H9 (cell line): ENCODE results near the gene C2orf80. TPM values are rescaled to one million over a fixed set of nuclear protein-coding genes. Genes with fewer than 3 reads are reported as not detected.
"Not testable (repeated sequence)": the region's sequence is repeated elsewhere in the genome, so short reads cannot be mapped to it uniquely, and the experiment has no call there.

Source experiments
- DNase-seq: peaks from one replicate; pipeline ENCODE4 v3.0.0-alpha.2; 2017
- H2AFZ ChIP-seq: one replicate; pipeline ENCODE4 v1.6.1; 2013; ENCODE audit warnings: mild to moderate bottlenecking, low read length, control low read depth, moderate library complexity
- H2AK5ac ChIP-seq: 2 replicates; pipeline ENCODE4 v1.6.1; 2013; ENCODE audit warnings: low read length, control low read depth, mixed read lengths; ENCODE audit not compliant: insufficient read length
- H2BK120ac ChIP-seq: one replicate; pipeline ENCODE4 v1.6.1; 2013; ENCODE audit warnings: low read depth, mild to moderate bottlenecking, low read length, control low read depth, inconsistent platforms; ENCODE audit not compliant: poor library complexity, severe bottlenecking
- H2BK12ac ChIP-seq: 2 replicates; pipeline ENCODE4 v1.6.1; 2013; ENCODE audit warnings: low read length, control low read depth, mixed read lengths, low read depth; ENCODE audit not compliant: insufficient read length
- H2BK15ac ChIP-seq: 2 replicates; pipeline ENCODE4 v1.6.1; 2013; ENCODE audit warnings: low read depth, low read length, control low read depth
- H2BK20ac ChIP-seq: one replicate; pipeline ENCODE4 v1.6.1; 2013; ENCODE audit warnings: low read depth, mild to moderate bottlenecking, low read length, control low read depth, inconsistent platforms; ENCODE audit not compliant: poor library complexity, severe bottlenecking
- H2BK5ac ChIP-seq: 2 replicates; pipeline ENCODE4 v1.6.1; 2013; ENCODE audit warnings: low read length, control low read depth, mixed read lengths; ENCODE audit not compliant: insufficient read length
- H3K14ac ChIP-seq: 2 replicates; pipeline ENCODE4 v1.6.1; 2013; ENCODE audit warnings: low read length, control low read depth; ENCODE audit not compliant: insufficient read depth
- H3K18ac ChIP-seq: 2 replicates; pipeline ENCODE4 v1.6.1; 2013; ENCODE audit warnings: low read depth, mild to moderate bottlenecking, mixed read lengths, low read length, control low read depth; ENCODE audit not compliant: insufficient read length
- H3K23ac ChIP-seq: 2 replicates; pipeline ENCODE4 v1.6.1; 2013; ENCODE audit warnings: low read length, control low read depth, mixed read lengths, low read depth; ENCODE audit not compliant: insufficient read length
- H3K23me2 ChIP-seq: 2 replicates; pipeline ENCODE4 v1.6.1; 2013; ENCODE audit warnings: low read depth, mild to moderate bottlenecking, mixed read lengths, low read length, control low read depth; ENCODE audit not compliant: insufficient read length, poor library complexity, severe bottlenecking
- H3K27ac ChIP-seq: 2 replicates; pipeline ENCODE4 v1.5.1; 2013; ENCODE audit warnings: low read length, control low read depth, mixed read lengths, low read depth; ENCODE audit not compliant: insufficient read length
- H3K27me3 ChIP-seq: 2 replicates; pipeline ENCODE4 v1.6.1; 2013; ENCODE audit warnings: low read length, control low read depth, inconsistent platforms; ENCODE audit not compliant: insufficient read depth
- H3K4ac ChIP-seq: 2 replicates; pipeline ENCODE4 v1.6.1; 2013; ENCODE audit warnings: low read depth, mild to moderate bottlenecking, control low read depth, inconsistent platforms, low read length, moderate library complexity
- H3K4me1 ChIP-seq: 2 replicates; pipeline ENCODE4 v1.6.1; 2013; ENCODE audit warnings: low read length, control low read depth, inconsistent platforms; ENCODE audit not compliant: insufficient read depth
- H3K4me2 ChIP-seq: 2 replicates; pipeline ENCODE4 v1.6.1; 2013; ENCODE audit warnings: low read length, control low read depth, mixed read lengths; ENCODE audit not compliant: insufficient read length, insufficient read depth
- H3K56ac ChIP-seq: 2 replicates; pipeline ENCODE4 v1.6.1; 2013; ENCODE audit warnings: low read depth, mild to moderate bottlenecking, mixed read lengths, low read length, control low read depth; ENCODE audit not compliant: insufficient read length
- H3K79me1 ChIP-seq: 2 replicates; pipeline ENCODE4 v1.6.1; 2013; ENCODE audit warnings: low read depth, mild to moderate bottlenecking, moderate library complexity, low read length, control low read depth, inconsistent platforms; ENCODE audit not compliant: insufficient read depth, poor library complexity, severe bottlenecking
- H3K79me2 ChIP-seq: 2 replicates; pipeline ENCODE4 v1.6.1; 2013; ENCODE audit warnings: low read length, control low read depth, inconsistent platforms; ENCODE audit not compliant: insufficient read depth
- H3K9ac ChIP-seq: 2 replicates; pipeline ENCODE4 v1.6.1; 2013; ENCODE audit warnings: low read length, control low read depth, mixed read lengths; ENCODE audit not compliant: insufficient read length; ENCODE audit errors: extremely low read depth
- H3K9me3 ChIP-seq: one replicate; pipeline ENCODE4 v1.6.1; 2013; ENCODE audit warnings: low read depth, low read length, inconsistent platforms; ENCODE audit not compliant: control insufficient read depth
- H3T11ph ChIP-seq: one replicate; pipeline ENCODE4 v1.6.1; 2013; ENCODE audit warnings: mild to moderate bottlenecking, low read length, control low read depth, inconsistent platforms
- H4K20me1 ChIP-seq: one replicate; pipeline ENCODE4 v1.6.1; 2013; ENCODE audit not compliant: control insufficient read depth, insufficient read length, insufficient read depth
- H4K5ac ChIP-seq: 2 replicates; pipeline ENCODE4 v1.6.1; 2013; ENCODE audit warnings: low read depth, mild to moderate bottlenecking, mixed read lengths, low read length, control low read depth; ENCODE audit not compliant: insufficient read length
- H4K8ac ChIP-seq: replicated peaks from 2 replicates; pipeline ENCODE4 v1.6.1; 2013; ENCODE audit warnings: low read length, control low read depth, mixed read lengths, low read depth; ENCODE audit not compliant: insufficient read length
- H4K91ac ChIP-seq: 2 replicates; pipeline ENCODE4 v1.6.1; 2013; ENCODE audit warnings: low read depth, mild to moderate bottlenecking, moderate library complexity, mixed read lengths, low read length, control low read depth; ENCODE audit not compliant: insufficient read length
- H3K27ac Mint-ChIP-seq, 3 experiments: 2 replicates in 2 of 3; 3 replicates in 1 of 3; pipeline ENCODE4 v1.8.0; 2020 to 2021; ENCODE audit warnings: mixed read lengths in 3 of 3, mild to moderate bottlenecking in 1 of 3, moderate library complexity in 1 of 3
- H3K27me3 Mint-ChIP-seq: 2 replicates; pipeline ENCODE4 v1.8.0; 2021; ENCODE audit warnings: low read depth, mild to moderate bottlenecking, moderate library complexity, mixed read lengths
- H3K36me3 Mint-ChIP-seq, 3 experiments: 2 replicates in 2 of 3; 3 replicates in 1 of 3; pipeline ENCODE4 v1.8.0; 2020 to 2021; ENCODE audit warnings: low read depth in 3 of 3, mixed read lengths in 3 of 3; ENCODE audit not compliant: insufficient read depth in 1 of 3
- H3K4me1 Mint-ChIP-seq, 2 experiments: 2 replicates each; pipeline ENCODE4 v1.8.0; 2020; ENCODE audit warnings: mixed read lengths in 2 of 2
- H3K4me3 Mint-ChIP-seq, 2 experiments: 2 replicates in 1 of 2; 3 replicates in 1 of 2; pipeline ENCODE4 v1.8.0; 2020 to 2021; ENCODE audit warnings: mild to moderate bottlenecking in 2 of 2, mixed read lengths in 2 of 2, moderate library complexity in 1 of 2
- H3K9me3 Mint-ChIP-seq, 2 experiments: 2 replicates in 1 of 2; 3 replicates in 1 of 2; pipeline ENCODE4 v1.8.0; 2020; ENCODE audit warnings: mild to moderate bottlenecking in 2 of 2, mixed read lengths in 2 of 2, moderate library complexity in 1 of 2
- CTCF ChIP-seq: fragments of 200-600 bp; sonication (generic); conservative IDR thresholded peaks from 3 replicates; pipeline ENCODE4 v1.8.0; 2021; ENCODE audit warnings: antibody characterized with exemption, mild to moderate bottlenecking
- WGBS: extraction: QIAGEN DNeasy Blood & Tissue Kit; methylation state at CpG from one replicate; pipeline ENCODE4 v1.1.7; 2013; ENCODE audit warnings: missing lambda C conversion rate, low lambda C conversion rate, mixed read lengths; ENCODE audit not compliant: insufficient read length; ENCODE audit errors: extremely low coverage; 5-methylcytosine and 5-hydroxymethylcytosine counted together
- total RNA-seq: library from RNA; stranded (reverse); gene quantifications from 2 replicates; pipeline ENCODE4 v1.2.1, GENCODE V29; 2021

The C2orf80 gene
- total RNA-seq, 1 experiment from 2014 or later, result not detected

DNA sequence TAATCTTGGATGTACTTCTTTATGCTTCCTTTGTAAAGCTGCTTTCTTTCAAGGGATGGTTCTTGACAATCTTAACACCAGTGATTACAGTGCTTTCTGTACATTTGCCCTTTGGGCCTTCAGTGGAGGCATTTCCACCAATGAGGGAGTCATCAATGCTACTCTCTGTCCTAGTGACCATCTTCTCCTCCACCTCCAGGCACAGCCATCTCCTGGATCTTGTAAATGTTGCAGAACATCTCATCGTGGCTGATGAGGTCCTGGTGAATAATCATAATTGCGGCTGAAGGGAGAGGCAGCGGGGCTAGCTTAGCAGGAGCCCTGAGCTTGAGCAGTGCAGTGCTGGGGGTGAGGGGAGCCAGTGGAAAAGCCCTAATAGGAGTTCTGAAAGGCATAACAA is 32.5 kb upstream of the C2orf80 start:
- Histone ChIP-seq H2BK12ac (no peak overlapping the region), H3K27me3 (no peaks in the 10 kb centered on the region), H2BK120ac (no peak overlapping the region), H3K27ac (no peak overlapping the region), H2AFZ (no peak overlapping the region), H2BK15ac (no peak overlapping the region), H4K5ac (no peak overlapping the region), H4K20me1 (no peaks in the 10 kb centered on the region), H2BK5ac (no peak overlapping the region), H4K91ac (no peak overlapping the region), H3K23ac (no peak overlapping the region), H3K56ac (no peak overlapping the region), H3K9ac (no peak overlapping the region), H3K18ac (no peak overlapping the region), H3K4me1 (no peaks in the 10 kb centered on the region), H2AK5ac (no peak overlapping the region), H3T11ph (no peak overlapping the region), H3K4ac (no peak overlapping the region), H3K9me3 (peaks cover 6% of the 10 kb centered on the region), H3K79me2 (no peaks in the 10 kb centered on the region), H2BK20ac (no peak overlapping the region), H3K79me1 (no peaks in the 10 kb centered on the region), H3K4me2 (no peak overlapping the region), H4K8ac (no peak overlapping the region), H3K23me2 (no peaks in the 10 kb centered on the region), H3K14ac (no peak overlapping the region)
- H3K4me1 Mint-ChIP-seq, result no peaks in the 10 kb centered on the region
- peaks cover 3% of the 10 kb centered on the region for H3K27me3 Mint-ChIP-seq
- H3K27ac Mint-ChIP-seq, result no peak overlapping the region
- DNase-seq, result no peak
- H3K36me3 Mint-ChIP-seq, result peaks cover 4 to 23% (median 22%) of the 10 kb centered on the region in 3 experiments; a peak in 6 of 7 replicates
- H3K9me3 Mint-ChIP-seq, result peaks cover 0 to 8% of the 10 kb centered on the region in 2 experiments
- TF ChIP-seq CTCF, result no peak
- no CpG with 5 or more reads among the region's 3 CpGs for WGBS
- H3K4me3 Mint-ChIP-seq, result no peak overlapping the region

- H3K36me3 Mint-ChIP-seq, result peaks cover 4 to 22% (median 21%) of the 10 kb centered on the region in 3 experiments; a peak in 6 of 7 replicates
- H3K23me2 ChIP-seq, H2BK5ac ChIP-seq, H2AK5ac ChIP-seq, H3K9ac ChIP-seq, H3K4ac ChIP-seq, H3T11ph ChIP-seq, H2BK120ac ChIP-seq, H3K4me2 ChIP-seq, H3K27me3 Mint-ChIP-seq, H3K18ac ChIP-seq, H2BK15ac ChIP-seq, H4K8ac ChIP-seq, DNase-seq, H3K14ac ChIP-seq, H3K4me1 ChIP-seq, H4K20me1 ChIP-seq, H3K4me3 Mint-ChIP-seq, H3K27me3 ChIP-seq, H3K27ac Mint-ChIP-seq, H3K56ac ChIP-seq, H4K5ac ChIP-seq, H3K79me2 ChIP-seq, H2AFZ ChIP-seq, H4K91ac ChIP-seq, H3K9me3 Mint-ChIP-seq, H3K9me3 ChIP-seq, H3K23ac ChIP-seq, H2BK20ac ChIP-seq, H3K4me1 Mint-ChIP-seq, H3K27ac ChIP-seq, H3K79me1 ChIP-seq, H2BK12ac ChIP-seq: not testable (repeated sequence)
- WGBS, result no CpG with 5 or more reads among the region's 3 CpGs
These were observed 32.0 kb upstream of the C2orf80 start for GRCh38 chr2:208221873-208222272.
